Testis (tissue), 5 donors: ENCODE measurements around the gene GABARAPL1. TPM values are rescaled to one million over a fixed set of nuclear protein-coding genes. Genes with fewer than 3 reads are reported as not detected.

Experiments used
- DNase-seq: peaks from one replicate; pipeline ENCODE4 v3.0.0-alpha.2; 2019
- H3K27ac ChIP-seq, 2 donors: fragments of 200-600 bp; sonication (generic); one replicate each; pipeline ENCODE4 v1.5.1; 2019
- H3K27me3 ChIP-seq: fragments of 200-600 bp; sonication (generic); one replicate; pipeline ENCODE4 v1.5.1; 2019
- H3K36me3 ChIP-seq: fragments of 200-600 bp; sonication (generic); one replicate; pipeline ENCODE4 v1.5.1; 2017; ENCODE audit warnings: low read depth; ENCODE audit errors: missing control alignments
- H3K4me1 ChIP-seq: fragments of 200-600 bp; sonication (generic); one replicate; pipeline ENCODE4 v1.5.1; 2019
- H3K4me3 ChIP-seq, 2 donors: fragments of 200-600 bp; sonication (generic); one replicate each; pipeline ENCODE4 v1.5.1; 2017 to 2019
- H3K9me3 ChIP-seq: fragments of 200-600 bp; sonication (generic); one replicate; pipeline ENCODE4 v1.5.1; 2017
- POLR2A ChIP-seq: fragments of 450-650 bp; IDR thresholded peaks from one replicate; pipeline ENCODE4 v1.6.1; 2017; ENCODE audit warnings: antibody characterized with exemption, mild to moderate bottlenecking, moderate library complexity
- WGBS, 2 donors: methylation state at CpG; one replicate each; pipeline ENCODE4 v1.1.5; 2018; 5-methylcytosine and 5-hydroxymethylcytosine counted together
- intact Hi-C: fragments of 100-400 bp; cut with DNase I; formaldehyde crosslinking; loops from one replicate; pipeline ENCODE4 v1.15.1; 2023; ENCODE audit warnings: low total_unique reads
- long read RNA-seq, 2 donors: transcript quantifications; one replicate each; lab custom pipeline, GENCODE V29; 2026
- polyA plus RNA-seq: library from polyadenylated mRNA; stranded (reverse); fragments of 350-450 nt; fragmentation: Illumina TruSeq; extraction: RNeasy Lipid Tissue Mini Kit (QIAGEN cat#74804); gene quantifications from one replicate; pipeline ENCODE4 v1.2.3, GENCODE V29; 2014; ENCODE audit warnings: low read depth, low replicate concordance; ENCODE audit not compliant: insufficient read depth
- total RNA-seq, 2 donors: library from RNA; depleted of rRNA; stranded (reverse); fragments of >200 nt; gene quantifications; one replicate each; pipeline ENCODE4 v1.2.3, GENCODE V29; 2016
- TF ChIP-seq, protein P1 (sequence below), 3 experiments: fragments of 450-650 bp in 2 of 3; fragments of 200-600 bp in 1 of 3; sonication (generic) in 1 of 3; IDR thresholded peaks; one replicate each; pipeline ENCODE4 v1.5.1; 2016 to 2019; ENCODE audit warnings: antibody characterized with exemption in 3 of 3, mild to moderate bottlenecking in 2 of 3, moderate library complexity in 1 of 3

The GABARAPL1 gene
- 10 to 100 TPM; 56.2 to 74.0 TPM for total RNA-seq
- 67.7 TPM for polyA plus RNA-seq
- long read RNA-seq, donor 1, transcript GABARAPL1-201 (4 exons, 1,957 nt) = major isoform, 30 of 33 reads
- long read RNA-seq, donor 1, partial matches to known transcripts = 0 of 33 reads
- long read RNA-seq, donor 1, other reads (novel, unspliced or antisense) = 0 of 33 reads
- long read RNA-seq, donor 2, transcript GABARAPL1-201 (4 exons, 1,957 nt) = major isoform, 18 of 65 reads
- long read RNA-seq, donor 2, partial matches to known transcripts = 45 of 65 reads
- long read RNA-seq, donor 2, other reads (novel, unspliced or antisense) = 0 of 65 reads

DNA sequence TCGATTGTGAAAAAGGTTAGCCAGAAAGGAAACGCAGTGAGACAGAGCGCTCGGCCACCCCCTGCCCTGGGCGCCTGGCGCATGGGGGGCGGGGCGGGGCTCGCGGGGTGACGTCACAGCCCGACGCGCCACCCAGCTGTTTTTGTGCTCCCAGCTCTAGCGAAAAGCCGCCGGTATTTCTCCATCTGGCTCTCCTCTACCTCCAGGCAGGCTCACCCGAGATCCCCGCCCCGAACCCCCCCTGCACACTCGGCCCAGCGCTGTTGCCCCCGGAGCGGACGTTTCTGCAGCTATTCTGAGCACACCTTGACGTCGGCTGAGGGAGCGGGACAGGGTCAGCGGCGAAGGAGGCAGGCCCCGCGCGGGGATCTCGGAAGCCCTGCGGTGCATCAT, at the start of gene GABARAPL1:
Gene GABARAPL1 (plus strand): TSS at position 139 of the 393 bp plus-strand sequence. CDS start 253 bp downstream, at position 392.
- H3K4me3 ChIP-seq = peak within 1 kb of the TSS; percentile 74 to 99
- WGBS, 2 donors = 0 to 1% methylated on average over 23 to 35 of the region's 35 CpGs
- peak; percentile 91 for DNase-seq
- H3K27ac ChIP-seq = peak within 1 kb of the TSS; percentile 99 to 100
- H3K9me3 ChIP-seq = no peaks in the 10 kb centered on the region
- H3K4me1 ChIP-seq = peaks cover 4% of the 10 kb centered on the region
- TF ChIP-seq POLR2A = peak; percentile 53
- TF ChIP-seq, protein P1, sequence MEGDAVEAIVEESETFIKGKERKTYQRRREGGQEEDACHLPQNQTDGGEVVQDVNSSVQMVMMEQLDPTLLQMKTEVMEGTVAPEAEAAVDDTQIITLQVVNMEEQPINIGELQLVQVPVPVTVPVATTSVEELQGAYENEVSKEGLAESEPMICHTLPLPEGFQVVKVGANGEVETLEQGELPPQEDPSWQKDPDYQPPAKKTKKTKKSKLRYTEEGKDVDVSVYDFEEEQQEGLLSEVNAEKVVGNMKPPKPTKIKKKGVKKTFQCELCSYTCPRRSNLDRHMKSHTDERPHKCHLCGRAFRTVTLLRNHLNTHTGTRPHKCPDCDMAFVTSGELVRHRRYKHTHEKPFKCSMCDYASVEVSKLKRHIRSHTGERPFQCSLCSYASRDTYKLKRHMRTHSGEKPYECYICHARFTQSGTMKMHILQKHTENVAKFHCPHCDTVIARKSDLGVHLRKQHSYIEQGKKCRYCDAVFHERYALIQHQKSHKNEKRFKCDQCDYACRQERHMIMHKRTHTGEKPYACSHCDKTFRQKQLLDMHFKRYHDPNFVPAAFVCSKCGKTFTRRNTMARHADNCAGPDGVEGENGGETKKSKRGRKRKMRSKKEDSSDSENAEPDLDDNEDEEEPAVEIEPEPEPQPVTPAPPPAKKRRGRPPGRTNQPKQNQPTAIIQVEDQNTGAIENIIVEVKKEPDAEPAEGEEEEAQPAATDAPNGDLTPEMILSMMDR (IDR thresholded peaks at IDR 0.05) = no peak
- no peaks in the 10 kb centered on the region for H3K27me3 ChIP-seq
- intact Hi-C loops = no loop called here
- no peaks in the 10 kb centered on the region for H3K36me3 ChIP-seq

DNA sequence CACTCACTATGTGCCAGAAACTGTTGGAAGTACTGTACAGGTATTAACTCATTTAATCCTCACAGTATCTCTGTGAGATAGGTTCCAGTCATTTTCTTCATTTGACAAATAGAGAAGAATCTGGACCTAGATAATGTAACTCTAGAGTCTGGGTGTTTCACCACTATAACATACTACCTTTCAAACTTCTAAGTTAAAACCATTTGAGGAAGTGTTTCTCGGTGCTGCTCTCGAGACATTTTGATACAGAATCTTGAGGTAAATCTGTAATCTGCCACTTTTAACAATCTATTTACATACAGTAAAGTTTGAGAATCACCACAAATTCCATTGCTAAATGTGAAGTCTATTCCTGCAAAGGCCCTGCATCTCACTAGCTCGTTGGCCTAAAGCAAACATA, 49.6 kb upstream of the GABARAPL1 start:
- intact Hi-C loops = no loop called here
- Histone ChIP-seq H3K9me3 (no peaks in the 10 kb centered on the region), H3K4me3 (no peak overlapping the region), H3K27me3 (no peaks in the 10 kb centered on the region), H3K27ac (no peak overlapping the region), H3K4me1 (peaks cover 4% of the 10 kb centered on the region), H3K36me3 (no peaks in the 10 kb centered on the region)
- TF ChIP-seq, protein P1 (IDR thresholded peaks at IDR 0.05) = no peak
- no peak for TF ChIP-seq POLR2A
- no peak for DNase-seq
- 79 to 84% methylated on average over 3 of the region's 3 CpGs for WGBS, 2 donors

DNA sequence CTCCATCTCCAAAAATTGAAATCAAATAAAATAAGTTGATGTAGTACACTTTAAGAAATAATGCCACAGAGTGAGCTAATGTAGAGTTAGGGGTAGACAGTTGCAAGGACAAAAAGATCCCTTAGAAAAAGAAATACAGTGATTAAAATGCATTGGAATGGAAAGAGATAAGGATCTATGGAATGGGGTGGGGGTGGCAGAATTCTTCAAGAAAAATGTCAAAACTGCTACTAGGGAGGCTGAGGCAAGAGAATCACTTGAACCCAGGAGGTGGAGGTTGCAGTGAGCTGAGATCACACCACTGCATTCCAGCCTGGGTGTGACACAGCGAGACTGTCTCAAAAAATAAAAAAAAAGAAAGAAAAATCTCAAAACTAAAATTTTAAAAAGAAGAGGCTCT, 47.3 kb upstream of the GABARAPL1 start:
- no peak overlapping the region for H3K4me3 ChIP-seq
- no peaks in the 10 kb centered on the region for H3K9me3 ChIP-seq
- no peak for DNase-seq
- H3K27ac ChIP-seq = no peak overlapping the region
- no peak for TF ChIP-seq POLR2A
- TF ChIP-seq, protein P1 (IDR thresholded peaks at IDR 0.05) = no peak
- no peaks in the 10 kb centered on the region for H3K27me3 ChIP-seq
- H3K36me3 ChIP-seq = no peaks in the 10 kb centered on the region
- peaks cover 3% of the 10 kb centered on the region for H3K4me1 ChIP-seq
- intact Hi-C loops = no loop called here
- 0 to 5% methylated on average over 1 of the region's 1 CpG for WGBS, 2 donors

DNA sequence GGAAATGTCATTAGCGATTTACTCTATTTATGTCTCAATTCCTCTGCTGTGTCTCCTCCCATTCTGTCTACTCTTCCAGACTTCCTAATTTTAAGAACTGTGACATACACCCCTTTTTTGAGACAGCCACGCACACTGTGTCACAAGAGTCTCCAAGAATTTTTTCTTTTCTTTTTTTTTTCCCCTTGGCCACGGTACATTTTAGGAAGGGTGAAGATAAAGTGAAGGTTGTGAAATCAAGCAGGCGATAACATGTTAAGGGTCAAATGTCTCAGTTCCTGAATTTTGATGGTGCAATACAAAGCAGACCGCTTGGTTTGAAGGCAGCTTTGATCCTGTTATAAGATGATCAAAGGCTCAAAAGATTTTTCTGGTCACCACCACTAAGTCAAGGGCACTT, 45.1 kb upstream of the GABARAPL1 start:
- Histone ChIP-seq H3K4me3 (no peak overlapping the region), H3K27ac (no peak overlapping the region), H3K4me1 (no peaks in the 10 kb centered on the region), H3K9me3 (no peaks in the 10 kb centered on the region), H3K36me3 (no peaks in the 10 kb centered on the region), H3K27me3 (no peaks in the 10 kb centered on the region)
- no peak for DNase-seq
- 62 to 63% methylated on average over 5 of the region's 5 CpGs for WGBS, 2 donors
- intact Hi-C loops = no loop called here
- TF ChIP-seq POLR2A = no peak
- TF ChIP-seq, protein P1 (IDR thresholded peaks at IDR 0.05) = no peak

DNA sequence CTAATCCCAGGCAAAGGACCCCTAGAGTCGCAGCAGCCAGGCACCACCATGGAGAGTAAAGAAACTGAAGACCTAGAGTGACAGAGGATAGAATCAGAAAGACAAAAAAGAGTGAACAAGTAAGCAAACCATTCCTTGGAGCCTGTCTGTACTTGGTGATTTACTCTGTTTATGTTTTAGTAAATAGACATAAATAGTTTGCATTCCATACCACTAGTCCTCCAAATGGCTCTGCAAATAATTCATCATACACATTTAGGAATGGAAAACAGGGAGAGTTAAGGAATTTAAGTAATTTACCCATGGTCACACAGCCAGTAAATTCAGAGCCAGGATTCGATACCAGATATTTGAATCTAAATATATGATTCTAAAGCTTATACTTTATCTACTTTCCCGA, 43.6 kb upstream of the GABARAPL1 start:
- Histone ChIP-seq H3K4me3 (no peak overlapping the region), H3K27ac (no peak overlapping the region), H3K9me3 (no peaks in the 10 kb centered on the region), H3K36me3 (no peaks in the 10 kb centered on the region), H3K4me1 (no peaks in the 10 kb centered on the region), H3K27me3 (no peaks in the 10 kb centered on the region)
- intact Hi-C loops = no loop called here
- TF ChIP-seq, protein P1 (IDR thresholded peaks at IDR 0.05) = no peak
- no peak for TF ChIP-seq POLR2A
- 64 to 72% methylated on average over 3 of the region's 3 CpGs for WGBS, 2 donors
- DNase-seq = no peak
